Pancreas (tissue), 10 donors: ENCODE results near the gene EPHA5. TPM values are rescaled to one million over a fixed set of nuclear protein-coding genes. Genes with fewer than 3 reads are reported as not detected.

Source experiments
- ATAC-seq, 4 donors: fragments of 200-7000 bp; cut with Tn5 transposase; one replicate each; pipeline versions ENCODE4 v1.8.0 to v1.9.1; 2020; ENCODE audit warnings: mild to moderate bottlenecking in 4 of 4, moderate library complexity in 4 of 4
- DNase-seq, 6 donors: peaks; one replicate each; pipeline ENCODE4 v3.0.0-alpha.2; 2020
- FAIRE-seq: peaks from 2 replicates; lab custom pipeline; 2012; peaks lifted over from hg19 to GRCh38; lab: Jason Lieb, UNC
- H3K27ac ChIP-seq, 4 donors: fragments of 200-600 bp; sonication (generic); 1 replicate in 3 of 4; 2 replicates in 1 of 4; pipeline versions ENCODE4 v1.5.0 to v1.8.0; 2020
- H3K27me3 ChIP-seq, 4 donors: fragments of 200-600 bp; one replicate each; pipeline ENCODE4 v1.8.0; 2021
- H3K36me3 ChIP-seq, 3 donors: fragments of 200-600 bp; sonication (generic) in 1 of 3; one replicate each; pipeline versions ENCODE4 v1.5.0 to v1.8.0; 2020 to 2021
- H3K4me1 ChIP-seq, 3 donors: fragments of 200-600 bp; one replicate each; pipeline ENCODE4 v1.8.0; 2021
- H3K4me3 ChIP-seq, 4 donors: fragments of 200-600 bp; sonication (generic) in 2 of 4; one replicate each; pipeline versions ENCODE4 v1.5.0 to v1.8.0; 2020 to 2021
- H3K9me3 ChIP-seq, 4 donors: fragments of 200-600 bp; one replicate each; pipeline ENCODE4 v1.8.0; 2021
- CTCF ChIP-seq, 4 donors: fragments of 200-600 bp; sonication (generic) in 3 of 4; IDR thresholded peaks; one replicate each; pipeline versions ENCODE4 v1.5.0 to v1.8.0; 2021; ENCODE audit warnings: antibody characterized with exemption in 4 of 4
- WGBS, 2 donors: extraction: QIAGEN DNeasy Blood & Tissue Kit; methylation state at CpG; one replicate each; pipeline ENCODE4 v1.1.7; 2013; 5-methylcytosine and 5-hydroxymethylcytosine counted together
- intact Hi-C, 3 donors: fragments of 100-400 bp; cut with DNase I; formaldehyde crosslinking; loops; one replicate each; pipeline versions ENCODE4 v1.11.1 to v1.14.2; 2022
- polyA plus RNA-seq, 2 donors: library from polyadenylated mRNA; stranded (reverse); fragments of 200-250 nt; gene quantifications; one replicate each; pipeline ENCODE4 v1.2.3, GENCODE V29; 2013
- total RNA-seq, 6 donors: library from RNA; stranded (reverse); fragmentation: NEBNext Ultra II Directional in 4 of 6; extraction: Animal tissue kit (Norgen Biotek cat#: 25700) in 4 of 6; gene quantifications; one replicate each; pipeline versions ENCODE4 v1.2.1 to v1.2.4, GENCODE V29; 2021 to 2023
- donor health status: healthy with polysubstance abuse.
- donor health status: DM: no; HTN: no; CAD: no; lungs with moderate emphysema.
- donor health status: DM: no; HTN: no; CAD: no.
- donor health status: control.
- donor health status: control.
- donor health status: Bipolar disorder and iron deficiency.
- donor health status: DM: yes; HTN: yes; CAD: no.
- donor health status: DM: no; HTN: no; CAD: no.
- donor health status: DM: no; HTN: no; CAD: no.
- donor health status: DM: yes; HTN: yes; CAD: no.

EPHA5 gene
- total and polyA plus RNA-seq, 8 donors, result under 0.01 to 0.12 TPM; not detected in 6

DNA sequence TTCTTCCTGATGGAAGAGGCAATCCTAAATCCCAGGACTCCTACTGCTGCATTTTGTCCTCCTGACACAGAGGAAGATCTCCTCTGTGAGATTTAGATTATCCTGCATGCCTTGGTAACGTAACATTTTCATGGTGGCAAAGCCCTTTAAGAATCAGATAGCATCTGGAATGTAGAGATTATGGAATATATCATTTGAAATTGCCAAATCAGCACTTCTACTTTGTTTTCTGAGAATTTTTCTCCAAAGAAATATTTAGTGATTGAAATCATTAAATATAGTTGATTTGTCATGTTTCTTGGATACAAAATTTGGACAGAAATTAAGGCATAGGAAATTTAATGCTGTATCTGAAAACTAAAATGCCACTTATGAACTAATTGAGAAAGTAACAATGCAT is 326.9 kb downstream of the EPHA5 start:
- TF ChIP-seq CTCF (IDR thresholded peaks at IDR 0.05), result no peak
- FAIRE-seq (no peak), ATAC-seq (no peak), DNase-seq (no peak)
- WGBS, 2 donors, result 91 to 94% methylated on average over 1 of the region's 1 CpG
- intact Hi-C loops, result no loop called here
- no peaks in the 10 kb centered on the region for H3K27me3 ChIP-seq
- no peaks in the 10 kb centered on the region for H3K36me3 ChIP-seq
- H3K4me1 ChIP-seq, result no peaks in the 10 kb centered on the region
- no peak overlapping the region for H3K4me3 ChIP-seq
- H3K9me3 ChIP-seq, result no peaks in the 10 kb centered on the region
- no peak overlapping the region for H3K27ac ChIP-seq

GRCh38 chr4:65341557-65341956 is 328.7 kb downstream of the EPHA5 start:
- no peak for DNase-seq
- Histone ChIP-seq H3K4me1 (no peaks in the 10 kb centered on the region), H3K9me3 (no peaks in the 10 kb centered on the region), H3K27ac (no peak overlapping the region), H3K4me3 (no peak overlapping the region), H3K27me3 (no peaks in the 10 kb centered on the region), H3K36me3 (no peaks in the 10 kb centered on the region)
- no peak for TF ChIP-seq CTCF (IDR thresholded peaks at IDR 0.05)
- FAIRE-seq, result no peak
- no peak for ATAC-seq
- intact Hi-C loops, result no loop called here

GRCh38 chr4:65340382-65341109 is 329.7 kb downstream of the EPHA5 start:
- Histone ChIP-seq H3K9me3 (no peaks in the 10 kb centered on the region), H3K27ac (no peak overlapping the region), H3K36me3 (no peaks in the 10 kb centered on the region), H3K4me3 (no peak overlapping the region), H3K4me1 (no peaks in the 10 kb centered on the region), H3K27me3 (no peaks in the 10 kb centered on the region)
- no peak for TF ChIP-seq CTCF (IDR thresholded peaks at IDR 0.05)
- intact Hi-C loops, result no loop called here
- ATAC-seq (no peak), FAIRE-seq (no peak), DNase-seq (no peak)
- WGBS, 2 donors, result 69 to 78% methylated on average over 4 of the region's 4 CpGs

DNA sequence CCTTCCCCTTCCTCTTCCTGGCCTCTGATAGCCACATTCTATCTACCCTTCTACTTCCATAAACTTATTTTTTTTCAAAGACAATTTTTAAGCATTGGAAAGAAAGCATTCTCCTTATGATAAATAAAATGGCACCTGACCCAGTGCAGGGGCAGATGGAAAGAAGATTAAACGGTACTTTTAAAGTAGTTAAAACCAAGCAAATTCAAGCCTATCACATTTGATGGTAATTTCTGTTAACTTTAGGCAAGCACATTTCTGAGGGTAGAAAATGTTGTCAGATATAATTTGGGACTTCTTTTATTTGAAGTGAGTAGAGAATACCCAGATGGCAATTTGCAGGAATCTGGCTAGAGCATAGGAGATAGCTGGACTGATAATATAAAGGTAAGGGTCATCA is 332.9 kb downstream of the EPHA5 start:
- no peaks in the 10 kb centered on the region for H3K9me3 ChIP-seq
- WGBS, 2 donors, result 77 to 88% methylated on average over 1 of the region's 1 CpG
- no peak for FAIRE-seq

More for the DNA sequence above, 332.9 kb downstream of the EPHA5 start:
- intact Hi-C loops, result no loop called here
- no peak for TF ChIP-seq CTCF (IDR thresholded peaks at IDR 0.05)
- Histone ChIP-seq H3K27ac (no peak overlapping the region), H3K4me1 (no peaks in the 10 kb centered on the region), H3K36me3 (no peaks in the 10 kb centered on the region), H3K27me3 (no peaks in the 10 kb centered on the region), H3K4me3 (no peak overlapping the region)
- DNase-seq (no peak), ATAC-seq (no peak)
